Bronchial epithelial cell (primary cell): Measurements from ENCODE around the gene LIMS2. TPM values are rescaled to one million over a fixed set of nuclear protein-coding genes. Genes with fewer than 3 reads are reported as not detected.

Source experiments
- DNase-seq: peaks from one replicate; pipeline ENCODE4 v3.0.0-alpha.2; 2010; ENCODE audit warnings: low read depth
- FAIRE-seq: peaks from 2 replicates; lab custom pipeline; 2011; peaks lifted over from hg19 to GRCh38; lab: Jason Lieb, UNC
- H3K27me3 ChIP-seq: 2 replicates; pipeline ENCODE4 v1.5.1; 2011; ENCODE audit warnings: low read length; ENCODE audit not compliant: control insufficient read depth, insufficient read depth
- H3K36me3 ChIP-seq: 2 replicates; pipeline ENCODE4 v1.5.1; 2011; ENCODE audit warnings: low read length; ENCODE audit not compliant: control insufficient read depth, insufficient read depth
- H3K4me3 ChIP-seq: 2 replicates; pipeline ENCODE4 v1.5.1; 2011; ENCODE audit warnings: mild to moderate bottlenecking, low read depth, low read length, control low read depth
- CTCF ChIP-seq: IDR thresholded peaks from 2 replicates; pipeline ENCODE4 v1.5.1; 2011; ENCODE audit warnings: mild to moderate bottlenecking, moderate library complexity, low read length, control low read depth, inconsistent platforms; ENCODE audit not compliant: insufficient read depth, severe bottlenecking
- total RNA-seq: library from RNA; depleted of rRNA; stranded (reverse); fragments of >200 nt; gene quantifications from 2 replicates; pipeline ENCODE4 v1.2.1, GENCODE V29; 2014

The LIMS2 gene
- total RNA-seq, 1 donor from 2014 or later, result 0.79 TPM

- H3K27me3 ChIP-seq, result no peaks in the 10 kb centered on the region
- peaks cover 11% of the 10 kb centered on the region for H3K36me3 ChIP-seq
- FAIRE-seq (no peak), DNase-seq (peak; percentile 58)
- no peak for TF ChIP-seq CTCF
- no peak overlapping the region for H3K4me3 ChIP-seq
These were observed 32.7 kb upstream of the LIMS2 start for GRCh38 chr2:127707890-127708648.

- FAIRE-seq (no peak), DNase-seq (no peak)
- H3K4me3 ChIP-seq, result no peak overlapping the region
- no peak for TF ChIP-seq CTCF
- H3K27me3 ChIP-seq, result no peaks in the 10 kb centered on the region
- H3K36me3 ChIP-seq, result peaks cover 11% of the 10 kb centered on the region
These were observed 31.1 kb upstream of the LIMS2 start for GRCh38 chr2:127706215-127706990.

GRCh38 chr2:127705391-127706065 is 30.2 kb upstream of the LIMS2 start:
- TF ChIP-seq CTCF, result no peak
- no peaks in the 10 kb centered on the region for H3K27me3 ChIP-seq
- H3K4me3 ChIP-seq, result no peak overlapping the region
- no peak for FAIRE-seq
- peaks cover 11% of the 10 kb centered on the region for H3K36me3 ChIP-seq
- DNase-seq, result no peak

- Histone ChIP-seq H3K4me3 (no peak overlapping the region), H3K36me3 (peaks cover 9% of the 10 kb centered on the region), H3K27me3 (no peaks in the 10 kb centered on the region)
- TF ChIP-seq CTCF, result no peak
- no peak for FAIRE-seq
- DNase-seq, result no peak
These were observed 29.5 kb upstream of the LIMS2 start for GRCh38 chr2:127704641-127705390.

DNA sequence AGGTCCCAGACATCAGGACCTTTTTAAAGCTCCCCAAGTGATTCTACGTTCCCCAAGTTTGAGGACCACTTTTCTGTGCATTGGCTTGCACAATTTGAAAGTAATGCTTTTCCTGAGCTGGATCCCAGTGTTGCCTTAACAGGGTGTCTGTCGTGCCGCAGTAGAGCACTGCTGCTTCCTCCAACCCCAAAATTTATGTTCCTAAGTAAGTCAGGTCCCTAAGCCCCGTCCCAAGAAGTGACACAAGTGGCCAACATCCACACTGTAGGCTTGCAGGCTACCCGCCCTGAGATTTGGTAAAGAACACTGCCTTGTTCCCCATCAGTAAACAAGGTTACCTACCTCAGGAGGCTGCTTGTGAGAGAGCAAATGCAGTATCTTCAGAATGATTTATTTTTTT is 28.0 kb upstream of the LIMS2 start:
- Histone ChIP-seq H3K27me3 (no peaks in the 10 kb centered on the region), H3K4me3 (no peak overlapping the region), H3K36me3 (peaks cover 7% of the 10 kb centered on the region)
- FAIRE-seq (no peak), DNase-seq (no peak)
- TF ChIP-seq CTCF, result no peak
